ENCODE data around the gene GKN2.

GRCh38 chr2:68948710-68949109 is 4.0 kb downstream of the GKN2 start:
- TF ChIP-seq POLR2A (IDR thresholded peaks at IDR 0.05) (no peak), EP300 (IDR thresholded peaks at IDR 0.05; ENCODE audit: low read depth) (no peak), POLR2AphosphoS5 (IDR thresholded peaks at IDR 0.05) (no peak)
- TF ChIP-seq, protein P1, sequence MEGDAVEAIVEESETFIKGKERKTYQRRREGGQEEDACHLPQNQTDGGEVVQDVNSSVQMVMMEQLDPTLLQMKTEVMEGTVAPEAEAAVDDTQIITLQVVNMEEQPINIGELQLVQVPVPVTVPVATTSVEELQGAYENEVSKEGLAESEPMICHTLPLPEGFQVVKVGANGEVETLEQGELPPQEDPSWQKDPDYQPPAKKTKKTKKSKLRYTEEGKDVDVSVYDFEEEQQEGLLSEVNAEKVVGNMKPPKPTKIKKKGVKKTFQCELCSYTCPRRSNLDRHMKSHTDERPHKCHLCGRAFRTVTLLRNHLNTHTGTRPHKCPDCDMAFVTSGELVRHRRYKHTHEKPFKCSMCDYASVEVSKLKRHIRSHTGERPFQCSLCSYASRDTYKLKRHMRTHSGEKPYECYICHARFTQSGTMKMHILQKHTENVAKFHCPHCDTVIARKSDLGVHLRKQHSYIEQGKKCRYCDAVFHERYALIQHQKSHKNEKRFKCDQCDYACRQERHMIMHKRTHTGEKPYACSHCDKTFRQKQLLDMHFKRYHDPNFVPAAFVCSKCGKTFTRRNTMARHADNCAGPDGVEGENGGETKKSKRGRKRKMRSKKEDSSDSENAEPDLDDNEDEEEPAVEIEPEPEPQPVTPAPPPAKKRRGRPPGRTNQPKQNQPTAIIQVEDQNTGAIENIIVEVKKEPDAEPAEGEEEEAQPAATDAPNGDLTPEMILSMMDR (IDR thresholded peaks at IDR 0.05) = no peak
